HepG2 (cell line): ENCODE measurements around the gene CPEB3. TPM values are rescaled to one million over a fixed set of nuclear protein-coding genes. Genes with fewer than 3 reads are reported as not detected.

Source experiments
- DMAP1 ChIP-seq: IDR thresholded peaks from 2 replicates; pipeline ENCODE4 v1.6.1; 2016
- DNMT1 ChIP-seq: sonication (generic); formaldehyde crosslinking; IDR thresholded peaks from 2 replicates; pipeline ENCODE4 v1.5.1; 2020; ENCODE audit warnings: mild to moderate bottlenecking, missing genetic modification reagents
- HNF4G ChIP-seq, 2 experiments: sonication (generic) in 1 of 2; formaldehyde crosslinking in 1 of 2; IDR thresholded peaks; 2 replicates each; pipeline versions ENCODE4 v1.4.0 to v1.6.1; 2011 to 2020; ENCODE audit warnings: borderline replicate concordance in 2 of 2, low read depth in 2 of 2, mild to moderate bottlenecking in 2 of 2, low read length in 1 of 2, missing genetic modification reagents in 1 of 2, moderate library complexity in 1 of 2
- HNRNPLL ChIP-seq: fragments of 200-400 bp; formaldehyde crosslinking; IDR thresholded peaks from 2 replicates; pipeline ENCODE4 v1.6.1; 2017; ENCODE audit warnings: mild to moderate bottlenecking, low read depth, low read length; ENCODE audit not compliant: poor library complexity, severe bottlenecking
- HOMEZ ChIP-seq: IDR thresholded peaks from 2 replicates; pipeline ENCODE4 v1.6.1; 2016; ENCODE audit warnings: low read depth
- SETDB1 ChIP-seq: sonication (generic); formaldehyde crosslinking; IDR thresholded peaks from 2 replicates; pipeline ENCODE4 v1.5.1; 2020; ENCODE audit warnings: missing genetic modification reagents, mild to moderate bottlenecking, borderline replicate concordance
- SRSF1 ChIP-seq: fragments of 200-400 bp; formaldehyde crosslinking; optimal IDR thresholded peaks from 2 replicates; pipeline ENCODE3; 2017; ENCODE audit warnings: mild to moderate bottlenecking, low read depth, low read length, moderate library complexity
- TFDP1 ChIP-seq: IDR thresholded peaks from 2 replicates; pipeline ENCODE4 v1.6.1; 2016; ENCODE audit warnings: missing compliant biosample characterization, missing genetic modification reagents, borderline replicate concordance
- ZBTB1 ChIP-seq: sonication (generic); formaldehyde crosslinking; IDR thresholded peaks from 2 replicates; pipeline ENCODE4 v1.4.0; 2020; ENCODE audit warnings: missing genetic modification reagents, borderline replicate concordance
- ZFYVE20 ChIP-seq: sonication (generic); formaldehyde crosslinking; IDR thresholded peaks from 2 replicates; pipeline ENCODE4 v1.8.0; 2023; ENCODE audit warnings: low read depth, mild to moderate bottlenecking, moderate library complexity, missing genetic modification reagents, borderline replicate concordance
- ZNF234 ChIP-seq: sonication (generic); formaldehyde crosslinking; conservative IDR thresholded peaks from 2 replicates; pipeline ENCODE4 v1.5.1; 2020; ENCODE audit warnings: mild to moderate bottlenecking, missing genetic modification reagents
- ZNF552 ChIP-seq: sonication (generic); formaldehyde crosslinking; IDR thresholded peaks from 2 replicates; pipeline ENCODE4 v1.9.0; 2022; ENCODE audit warnings: missing genetic modification reagents, mild to moderate bottlenecking, borderline replicate concordance
- ZNF629 ChIP-seq: sonication (generic); formaldehyde crosslinking; conservative IDR thresholded peaks from 2 replicates; pipeline ENCODE4 v1.5.0; 2020; ENCODE audit warnings: missing genetic modification reagents
- ZNF709 ChIP-seq: sonication (generic); formaldehyde crosslinking; IDR thresholded peaks from 2 replicates; pipeline ENCODE4 v1.5.0; 2020; ENCODE audit warnings: mild to moderate bottlenecking, missing genetic modification reagents
- ZSCAN12 ChIP-seq: sonication (generic); formaldehyde crosslinking; IDR thresholded peaks from 2 replicates; pipeline ENCODE4 v1.9.0; 2021; ENCODE audit warnings: mild to moderate bottlenecking, missing genetic modification reagents
- polyA plus RNA-seq, 8 experiments: library from polyadenylated mRNA; depleted of rRNA in 3 of 8; stranded (reverse) in 7 of 8; unstranded in 1 of 8; fragments of >200 nt; fragmentation: Illumina TruSeq in 4 of 8; extraction: Trizol in 4 of 8; gene quantifications; 2 replicates each; pipeline versions ENCODE4 v1.2.1 to v1.2.3, GENCODE V29; 2011 to 2016; ENCODE audit warnings: low read depth in 4 of 8, missing spikeins in 1 of 8, mixed read lengths in 1 of 8; ENCODE audit not compliant: insufficient read depth in 1 of 8
- total RNA-seq, 5 experiments: library from RNA; depleted of rRNA; stranded (reverse); fragments of >200 nt; fragmentation: Illumina TruSeq; extraction: Trizol; gene quantifications; 2 replicates each; pipeline ENCODE4 v1.2.3, GENCODE V29; 2016; ENCODE audit warnings: low read depth in 1 of 5
- TF ChIP-seq, protein P1 (sequence below): sonication (generic); formaldehyde crosslinking; IDR thresholded peaks from 2 replicates; pipeline ENCODE4 v1.4.0; 2020; ENCODE audit warnings: missing genetic modification reagents, borderline replicate concordance
- TF ChIP-seq, protein P2 (sequence below): IDR thresholded peaks from 2 replicates; pipeline ENCODE4 v1.6.1; 2016; ENCODE audit warnings: low read depth, missing genetic modification reagents, missing compliant biosample characterization

The CPEB3 gene
- total and polyA plus RNA-seq, 2 of the 13 experiments (the other 11 are each of a cell fraction or from before 2014, with no cell fraction given): 0.66 to 0.70 TPM

- TF ChIP-seq HNRNPLL: no peak
- TF ChIP-seq SRSF1: no peak
- TF ChIP-seq ZBTB1 (CRISPR knock-in tag): no peak
- TF ChIP-seq HOMEZ (CRISPR knock-in tag): 0 out of 2 replicates have a peak, but pooled peaks have one; percentile 65
- TF ChIP-seq TFDP1 (CRISPR knock-in tag): no peak
- no peak for TF ChIP-seq ZFYVE20 (CRISPR knock-in tag)
- TF ChIP-seq, protein P1, sequence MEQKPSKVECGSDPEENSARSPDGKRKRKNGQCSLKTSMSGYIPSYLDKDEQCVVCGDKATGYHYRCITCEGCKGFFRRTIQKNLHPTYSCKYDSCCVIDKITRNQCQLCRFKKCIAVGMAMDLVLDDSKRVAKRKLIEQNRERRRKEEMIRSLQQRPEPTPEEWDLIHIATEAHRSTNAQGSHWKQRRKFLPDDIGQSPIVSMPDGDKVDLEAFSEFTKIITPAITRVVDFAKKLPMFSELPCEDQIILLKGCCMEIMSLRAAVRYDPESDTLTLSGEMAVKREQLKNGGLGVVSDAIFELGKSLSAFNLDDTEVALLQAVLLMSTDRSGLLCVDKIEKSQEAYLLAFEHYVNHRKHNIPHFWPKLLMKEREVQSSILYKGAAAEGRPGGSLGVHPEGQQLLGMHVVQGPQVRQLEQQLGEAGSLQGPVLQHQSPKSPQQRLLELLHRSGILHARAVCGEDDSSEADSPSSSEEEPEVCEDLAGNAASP (CRISPR knock-in tag): 0 out of 2 replicates have a peak, but pooled peaks have one; percentile 26
- no peak for TF ChIP-seq HNF4G (IDR thresholded peaks at IDR 0.05; ENCODE audit: borderline replicate concordance, low read depth, low read length)
- TF ChIP-seq HNF4G (CRISPR knock-in tag; IDR thresholded peaks at IDR 0.05; ENCODE audit: borderline replicate concordance, low read depth): no peak
- TF ChIP-seq ZNF709 (CRISPR knock-in tag): no peak
- no peak for TF ChIP-seq ZSCAN12
- TF ChIP-seq DNMT1 (CRISPR knock-in tag): no peak
- no peak for TF ChIP-seq ZNF552 (CRISPR knock-in tag)
- no peak for TF ChIP-seq ZNF629 (CRISPR knock-in tag)
- TF ChIP-seq, protein P2, sequence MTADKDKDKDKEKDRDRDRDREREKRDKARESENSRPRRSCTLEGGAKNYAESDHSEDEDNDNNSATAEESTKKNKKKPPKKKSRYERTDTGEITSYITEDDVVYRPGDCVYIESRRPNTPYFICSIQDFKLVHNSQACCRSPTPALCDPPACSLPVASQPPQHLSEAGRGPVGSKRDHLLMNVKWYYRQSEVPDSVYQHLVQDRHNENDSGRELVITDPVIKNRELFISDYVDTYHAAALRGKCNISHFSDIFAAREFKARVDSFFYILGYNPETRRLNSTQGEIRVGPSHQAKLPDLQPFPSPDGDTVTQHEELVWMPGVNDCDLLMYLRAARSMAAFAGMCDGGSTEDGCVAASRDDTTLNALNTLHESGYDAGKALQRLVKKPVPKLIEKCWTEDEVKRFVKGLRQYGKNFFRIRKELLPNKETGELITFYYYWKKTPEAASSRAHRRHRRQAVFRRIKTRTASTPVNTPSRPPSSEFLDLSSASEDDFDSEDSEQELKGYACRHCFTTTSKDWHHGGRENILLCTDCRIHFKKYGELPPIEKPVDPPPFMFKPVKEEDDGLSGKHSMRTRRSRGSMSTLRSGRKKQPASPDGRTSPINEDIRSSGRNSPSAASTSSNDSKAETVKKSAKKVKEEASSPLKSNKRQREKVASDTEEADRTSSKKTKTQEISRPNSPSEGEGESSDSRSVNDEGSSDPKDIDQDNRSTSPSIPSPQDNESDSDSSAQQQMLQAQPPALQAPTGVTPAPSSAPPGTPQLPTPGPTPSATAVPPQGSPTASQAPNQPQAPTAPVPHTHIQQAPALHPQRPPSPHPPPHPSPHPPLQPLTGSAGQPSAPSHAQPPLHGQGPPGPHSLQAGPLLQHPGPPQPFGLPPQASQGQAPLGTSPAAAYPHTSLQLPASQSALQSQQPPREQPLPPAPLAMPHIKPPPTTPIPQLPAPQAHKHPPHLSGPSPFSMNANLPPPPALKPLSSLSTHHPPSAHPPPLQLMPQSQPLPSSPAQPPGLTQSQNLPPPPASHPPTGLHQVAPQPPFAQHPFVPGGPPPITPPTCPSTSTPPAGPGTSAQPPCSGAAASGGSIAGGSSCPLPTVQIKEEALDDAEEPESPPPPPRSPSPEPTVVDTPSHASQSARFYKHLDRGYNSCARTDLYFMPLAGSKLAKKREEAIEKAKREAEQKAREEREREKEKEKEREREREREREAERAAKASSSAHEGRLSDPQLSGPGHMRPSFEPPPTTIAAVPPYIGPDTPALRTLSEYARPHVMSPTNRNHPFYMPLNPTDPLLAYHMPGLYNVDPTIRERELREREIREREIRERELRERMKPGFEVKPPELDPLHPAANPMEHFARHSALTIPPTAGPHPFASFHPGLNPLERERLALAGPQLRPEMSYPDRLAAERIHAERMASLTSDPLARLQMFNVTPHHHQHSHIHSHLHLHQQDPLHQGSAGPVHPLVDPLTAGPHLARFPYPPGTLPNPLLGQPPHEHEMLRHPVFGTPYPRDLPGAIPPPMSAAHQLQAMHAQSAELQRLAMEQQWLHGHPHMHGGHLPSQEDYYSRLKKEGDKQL: no peak
- no peak for TF ChIP-seq DMAP1 (CRISPR knock-in tag)
- TF ChIP-seq SETDB1 (CRISPR knock-in tag): no peak
- TF ChIP-seq ZNF234 (CRISPR knock-in tag): no peak
These were observed 203.0 kb downstream of the CPEB3 start (continued) for GRCh38 chr10:92087750-92088395.
